Measurements from ENCODE around the gene UBE2Q2. TPM values are rescaled to one million over a fixed set of nuclear protein-coding genes. Genes with fewer than 3 reads are reported as not detected.

Gene UBE2Q2
- total and polyA plus RNA-seq, 7 donors = 9.3 to 32.2 (median 15.9) TPM

- H3K4me3 ChIP-seq = no peak overlapping the region
- no peak overlapping the region for H3K27ac ChIP-seq
- intact Hi-C loops (cut with DNase I) = no loop called here
- peaks cover 18% of the 10 kb centered on the region for H3K4me1 ChIP-seq
- TF ChIP-seq, protein P1, sequence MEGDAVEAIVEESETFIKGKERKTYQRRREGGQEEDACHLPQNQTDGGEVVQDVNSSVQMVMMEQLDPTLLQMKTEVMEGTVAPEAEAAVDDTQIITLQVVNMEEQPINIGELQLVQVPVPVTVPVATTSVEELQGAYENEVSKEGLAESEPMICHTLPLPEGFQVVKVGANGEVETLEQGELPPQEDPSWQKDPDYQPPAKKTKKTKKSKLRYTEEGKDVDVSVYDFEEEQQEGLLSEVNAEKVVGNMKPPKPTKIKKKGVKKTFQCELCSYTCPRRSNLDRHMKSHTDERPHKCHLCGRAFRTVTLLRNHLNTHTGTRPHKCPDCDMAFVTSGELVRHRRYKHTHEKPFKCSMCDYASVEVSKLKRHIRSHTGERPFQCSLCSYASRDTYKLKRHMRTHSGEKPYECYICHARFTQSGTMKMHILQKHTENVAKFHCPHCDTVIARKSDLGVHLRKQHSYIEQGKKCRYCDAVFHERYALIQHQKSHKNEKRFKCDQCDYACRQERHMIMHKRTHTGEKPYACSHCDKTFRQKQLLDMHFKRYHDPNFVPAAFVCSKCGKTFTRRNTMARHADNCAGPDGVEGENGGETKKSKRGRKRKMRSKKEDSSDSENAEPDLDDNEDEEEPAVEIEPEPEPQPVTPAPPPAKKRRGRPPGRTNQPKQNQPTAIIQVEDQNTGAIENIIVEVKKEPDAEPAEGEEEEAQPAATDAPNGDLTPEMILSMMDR (IDR thresholded peaks at IDR 0.05) = no peak
- H3K27me3 ChIP-seq (ENCODE audit: insufficient read depth in 3 of 3, low read length in 2 of 3) = no peaks in the 10 kb centered on the region
- ATAC-seq = no peak
- no peaks in the 10 kb centered on the region for H3K9me3 ChIP-seq
- WGBS, 3 donors = 94 to 100% (median 100%) methylated on average over 1 of the region's 1 CpG
- DNase-seq = no peak
- H3K36me3 ChIP-seq (ENCODE audit: insufficient read depth in 1 of 2, low read depth in 1 of 2) = peaks cover 0 to 60% of the 10 kb centered on the region in 2 donors
Observed at GRCh38 chr15:75918135-75918534, 74.9 kb downstream of the UBE2Q2 start.

GRCh38 chr15:75920079-75920478 is 76.8 kb downstream of the UBE2Q2 start:
- Histone ChIP-seq H3K36me3 (ENCODE audit: insufficient read depth in 1 of 2, low read depth in 1 of 2) (peaks cover 0 to 40% of the 10 kb centered on the region in 2 donors), H3K27ac (no peak overlapping the region), H3K4me1 (peaks cover 26% of the 10 kb centered on the region), H3K27me3 (ENCODE audit: insufficient read depth in 3 of 3, low read length in 2 of 3) (no peaks in the 10 kb centered on the region), H3K4me3 (no peak overlapping the region), H3K9me3 (no peaks in the 10 kb centered on the region)
- no peak for DNase-seq
- TF ChIP-seq, protein P1 (IDR thresholded peaks at IDR 0.05) = no peak
- no peak for ATAC-seq
- 97 to 100% (median 98%) methylated on average over 1 of the region's 1 CpG for WGBS, 3 donors
- intact Hi-C loops (cut with DNase I) = no loop called here

DNA sequence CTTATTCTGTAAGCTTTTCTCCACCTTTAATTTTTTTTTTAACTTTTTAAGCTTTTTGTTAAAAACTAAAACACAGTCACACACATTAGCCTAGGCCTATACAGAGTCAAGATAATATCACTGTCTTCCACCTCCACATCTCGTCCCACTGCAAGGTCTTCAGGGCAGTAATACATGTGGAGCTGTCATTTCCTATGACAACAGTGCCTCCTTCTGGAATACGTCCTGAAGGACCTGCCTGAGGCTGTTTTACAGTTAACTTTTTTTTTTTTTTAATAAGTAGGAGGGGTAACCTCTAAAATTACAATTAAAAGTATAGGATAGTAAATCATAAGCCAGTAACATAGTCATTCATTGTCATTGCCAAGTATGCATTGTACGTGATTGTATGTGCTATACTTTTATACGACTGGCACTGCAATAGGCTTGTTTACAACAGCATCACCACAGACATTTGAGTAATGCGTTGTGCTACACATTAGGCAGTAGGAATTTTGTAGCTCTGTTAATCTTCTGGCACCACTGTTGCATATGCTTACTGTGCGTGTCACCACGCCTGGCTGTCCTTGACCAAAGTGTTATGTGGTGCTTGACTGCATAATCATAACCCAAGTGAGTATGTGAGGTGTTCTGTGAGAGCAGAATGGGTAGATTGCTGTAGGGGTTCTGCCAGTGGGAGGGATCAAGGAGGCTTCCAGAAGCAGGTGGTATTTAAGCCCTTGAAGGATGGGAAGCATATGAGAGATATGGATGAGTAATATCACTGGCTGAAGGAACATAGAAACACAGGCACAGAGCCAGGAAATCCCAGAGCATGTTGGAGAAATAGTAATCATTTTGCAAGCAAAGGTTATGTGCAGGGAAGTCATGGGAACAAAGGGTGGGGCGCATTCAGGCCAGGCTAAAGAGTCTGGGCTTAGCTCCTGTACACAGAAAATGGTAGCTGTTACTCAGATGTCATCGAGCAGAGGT is 78.8 kb downstream of the UBE2Q2 start:
- H3K27me3 ChIP-seq (ENCODE audit: insufficient read depth in 3 of 3, low read length in 2 of 3) = no peaks in the 10 kb centered on the region
- ATAC-seq (peak; percentile 55 to 86 (median 79)), DNase-seq (peak in 1 of 2 donors; percentile 17)
- H3K4me1 ChIP-seq = peaks cover 32% of the 10 kb centered on the region
- TF ChIP-seq, protein P1 (IDR thresholded peaks at IDR 0.05) = peak; percentile 32
- no peak overlapping the region for H3K4me3 ChIP-seq
- no peaks in the 10 kb centered on the region for H3K9me3 ChIP-seq
- intact Hi-C loops (cut with DNase I) = no loop called here
- H3K36me3 ChIP-seq (ENCODE audit: insufficient read depth in 1 of 2, low read depth in 1 of 2) = peaks cover 0 to 36% of the 10 kb centered on the region in 2 donors
- WGBS, 3 donors = 82 to 85% (median 83%) methylated on average over 9 of the region's 9 CpGs
- no peak overlapping the region for H3K27ac ChIP-seq

- 96 to 100% (median 99%) methylated on average over 4 of the region's 4 CpGs for WGBS, 3 donors
- H3K4me3 ChIP-seq = no peak overlapping the region
- H3K9me3 ChIP-seq = no peaks in the 10 kb centered on the region
- peaks cover 0 to 19% of the 10 kb centered on the region in 2 donors for H3K36me3 ChIP-seq (ENCODE audit: insufficient read depth in 1 of 2, low read depth in 1 of 2)
- H3K27ac ChIP-seq = no peak overlapping the region
- ATAC-seq (no peak), DNase-seq (no peak)
- H3K4me1 ChIP-seq = peaks cover 32% of the 10 kb centered on the region
- no peaks in the 10 kb centered on the region for H3K27me3 ChIP-seq (ENCODE audit: insufficient read depth in 3 of 3, low read length in 2 of 3)
- TF ChIP-seq, protein P1 (IDR thresholded peaks at IDR 0.05) = no peak
- intact Hi-C loops (cut with DNase I) = no loop called here
Observed at GRCh38 chr15:75923756-75924155, 80.5 kb downstream of the UBE2Q2 start.
